Measurements from ENCODE around the gene PNLIPRP2. TPM values are rescaled to one million over a fixed set of nuclear protein-coding genes. Genes with fewer than 3 reads are reported as not detected.

The PNLIPRP2 gene
- total RNA-seq, 1 experiment from 2014 or later: 1.1 TPM

DNA sequence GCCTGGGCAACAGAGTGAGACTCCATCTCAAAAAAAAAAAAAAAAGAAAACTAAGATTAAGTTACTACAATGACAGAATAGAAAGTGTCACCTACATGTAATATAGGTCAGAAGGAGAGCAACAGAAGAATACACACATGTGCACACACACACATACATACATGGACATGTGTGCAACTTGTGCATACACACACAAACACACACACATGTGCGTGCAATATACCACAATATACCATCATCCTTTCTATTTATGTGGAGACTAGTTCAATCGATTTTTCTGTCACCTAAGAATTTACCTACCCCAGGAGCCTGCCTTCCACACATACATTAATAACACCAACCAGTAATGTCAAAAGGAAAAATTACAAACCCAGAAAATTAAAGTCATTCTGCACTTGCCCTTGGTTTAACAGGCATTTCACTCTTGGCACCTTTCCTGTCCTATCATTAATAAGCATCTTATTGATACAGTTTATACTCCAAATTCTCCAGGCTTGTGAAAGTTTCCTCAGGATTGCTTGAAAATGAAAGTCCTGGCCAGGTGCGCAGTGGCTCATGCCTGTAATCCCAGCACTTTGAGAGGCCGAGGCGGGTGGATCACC lies 27.5 kb upstream of the PNLIPRP2 start:
- no peaks in the 10 kb centered on the region for H3K79me2 ChIP-seq (ENCODE audit: insufficient read depth, low read length)
- no peak overlapping the region for H3K4me3 ChIP-seq (replicated peaks in 1 of 2; ENCODE audit: low read depth in 1 of 2, low read length in 2 of 2)
- DNase-seq (ENCODE audit: low read depth, low spot score) (no peak), ATAC-seq (no peak)
- ChIA-PET CTCF (no interaction called here), POLR2A (no interaction called here), RAD21 (ENCODE audit: low non-redundant PET in 1 of 2, low total read pairs in 2 of 2, uncharacterized antibody in 2 of 2, unreplicated experiment in 2 of 2) (no interaction called here)
- intact Hi-C loops (cut with micrococcal nuclease): no loop called here
- TF ChIP-seq JUND (IDR thresholded peaks at IDR 0.05) (no peak), SIN3A (IDR thresholded peaks at IDR 0.05; ENCODE audit: low read depth) (no peak), EGR1 (IDR thresholded peaks at IDR 0.05; ENCODE audit: low read depth) (no peak), ZBTB33 (IDR thresholded peaks at IDR 0.05; ENCODE audit: extremely low read depth, insufficient replicate concordance, low read length) (no peak)
- TF ChIP-seq, protein P1, sequence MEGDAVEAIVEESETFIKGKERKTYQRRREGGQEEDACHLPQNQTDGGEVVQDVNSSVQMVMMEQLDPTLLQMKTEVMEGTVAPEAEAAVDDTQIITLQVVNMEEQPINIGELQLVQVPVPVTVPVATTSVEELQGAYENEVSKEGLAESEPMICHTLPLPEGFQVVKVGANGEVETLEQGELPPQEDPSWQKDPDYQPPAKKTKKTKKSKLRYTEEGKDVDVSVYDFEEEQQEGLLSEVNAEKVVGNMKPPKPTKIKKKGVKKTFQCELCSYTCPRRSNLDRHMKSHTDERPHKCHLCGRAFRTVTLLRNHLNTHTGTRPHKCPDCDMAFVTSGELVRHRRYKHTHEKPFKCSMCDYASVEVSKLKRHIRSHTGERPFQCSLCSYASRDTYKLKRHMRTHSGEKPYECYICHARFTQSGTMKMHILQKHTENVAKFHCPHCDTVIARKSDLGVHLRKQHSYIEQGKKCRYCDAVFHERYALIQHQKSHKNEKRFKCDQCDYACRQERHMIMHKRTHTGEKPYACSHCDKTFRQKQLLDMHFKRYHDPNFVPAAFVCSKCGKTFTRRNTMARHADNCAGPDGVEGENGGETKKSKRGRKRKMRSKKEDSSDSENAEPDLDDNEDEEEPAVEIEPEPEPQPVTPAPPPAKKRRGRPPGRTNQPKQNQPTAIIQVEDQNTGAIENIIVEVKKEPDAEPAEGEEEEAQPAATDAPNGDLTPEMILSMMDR (IDR thresholded peaks at IDR 0.05 in 2 of 3, conservative IDR thresholded peaks at IDR 0.05 in 1 of 3; ENCODE audit: borderline replicate concordance in 1 of 3, insufficient read depth in 1 of 3, low read depth in 2 of 3, low read length in 2 of 3): no peak
- no TSS peak for BruUV-seq (replicated peaks)
- H2AFZ ChIP-seq (ENCODE audit: low read depth, low read length, poor library complexity, severe bottlenecking): no peak overlapping the region
- no peak overlapping the region for H3K27ac ChIP-seq (ENCODE audit: low read depth, low read length)
- H3K36me3 ChIP-seq (ENCODE audit: control insufficient read depth in 1 of 2, insufficient read depth in 2 of 2, low read length in 2 of 2): no peaks in the 10 kb centered on the region
- H3K4me1 ChIP-seq (ENCODE audit: control insufficient read depth in 1 of 2, insufficient read depth in 2 of 2, low read length in 2 of 2): no peaks in the 10 kb centered on the region
- H3K27me3 ChIP-seq (ENCODE audit: insufficient read depth, low read length): peaks cover 27% of the 10 kb centered on the region; the same call in 1 of the 2 replicates
- no peaks in the 10 kb centered on the region for H3K9me2 ChIP-seq (ENCODE audit: insufficient read depth)
- H4K20me1 ChIP-seq (ENCODE audit: insufficient read depth): no peaks in the 10 kb centered on the region
- no peak overlapping the region for H3K4me2 ChIP-seq (ENCODE audit: low read length)
- no peaks in the 10 kb centered on the region for H3K9me3 ChIP-seq (ENCODE audit: control insufficient read depth in 1 of 2, insufficient read depth in 1 of 2, low read depth in 1 of 2, low read length in 2 of 2)
- H3K9ac ChIP-seq (ENCODE audit: low read length): no peak overlapping the region

All from HCT116 (cell line).